Activated CD4-positive, alpha-beta T cell treated with anti-CD3 and anti-CD28 coated beads, Interleukin-2, amount 50 U/mL, for 4 hours (primary cell): ENCODE results near the gene MSH4.
"Not testable (repeated sequence)": the region's sequence is repeated elsewhere in the genome, so short reads cannot be mapped to it uniquely, and the experiment has no call there.

Source experiments
- DNase-seq, 2 experiments: peaks; one replicate each; pipeline ENCODE4 v3.0.0-alpha.2; 2020

MSH4 gene

GRCh38 chr1:75797606-75798216 is 1.0 kb downstream of the MSH4 start:
- no peak for DNase-seq

- DNase-seq, result not testable (repeated sequence)
Observed at GRCh38 chr1:75801480-75801879, 4.8 kb downstream of the MSH4 start.

GRCh38 chr1:75808921-75809320 is 12.2 kb downstream of the MSH4 start:
- DNase-seq, result no peak

- DNase-seq, result not testable (repeated sequence)
Observed at GRCh38 chr1:75810113-75810512, 13.4 kb downstream of the MSH4 start.

- DNase-seq, result no peak
Observed at GRCh38 chr1:75811211-75811981, 14.7 kb downstream of the MSH4 start.

- DNase-seq, result no peak
Observed at GRCh38 chr1:75812065-75812464, 15.4 kb downstream of the MSH4 start.

- DNase-seq, result not testable (repeated sequence)
Observed at GRCh38 chr1:75823596-75823995, 26.9 kb downstream of the MSH4 start.

- no peak for DNase-seq
Observed at GRCh38 chr1:75836528-75837100, 39.9 kb downstream of the MSH4 start.

GRCh38 chr1:75838079-75838478 is 41.4 kb downstream of the MSH4 start:
- no peak for DNase-seq

GRCh38 chr1:75841421-75841820 is 44.7 kb downstream of the MSH4 start:
- DNase-seq, result no peak

GRCh38 chr1:75845576-75845975 is 48.9 kb downstream of the MSH4 start:
- DNase-seq, result no peak

GRCh38 chr1:75855010-75855409 is 58.3 kb downstream of the MSH4 start:
- DNase-seq, result no peak

GRCh38 chr1:75855734-75856133 is 59.1 kb downstream of the MSH4 start:
- DNase-seq, result no peak

- DNase-seq, result no peak
Observed at GRCh38 chr1:75861831-75862230, 65.1 kb downstream of the MSH4 start.

- DNase-seq, result no peak
Observed at GRCh38 chr1:75870951-75871350, 74.3 kb downstream of the MSH4 start.

- no peak for DNase-seq
Observed at GRCh38 chr1:75879985-75880384, 83.3 kb downstream of the MSH4 start.

- DNase-seq, result no peak
Observed at GRCh38 chr1:75884437-75884836, 87.8 kb downstream of the MSH4 start.

GRCh38 chr1:75901371-75901770 is 104.7 kb downstream of the MSH4 start:
- no peak for DNase-seq

- no peak for DNase-seq
Observed at GRCh38 chr1:75908717-75909152, 112.1 kb downstream of the MSH4 start.

- no peak for DNase-seq
Observed at GRCh38 chr1:75916834-75917233, 120.2 kb downstream of the MSH4 start.

GRCh38 chr1:75922698-75923097 is 126.0 kb downstream of the MSH4 start:
- no peak for DNase-seq

- no peak for DNase-seq
Observed at GRCh38 chr1:75932304-75932703, 135.6 kb downstream of the MSH4 start, which contains the start of gene ASB17. Gene ASB17 (minus strand): TSS chr1:75932404. CDS start chr1:75932291, 113 bp downstream.

- DNase-seq, result no peak
Observed at GRCh38 chr1:75937034-75937433, 140.4 kb downstream of the MSH4 start.

GRCh38 chr1:75943037-75943436 is 146.4 kb downstream of the MSH4 start:
- DNase-seq, result not testable (repeated sequence)
